GM12878 (cell line): ENCODE measurements around the gene HIVEP3. TPM values are rescaled to one million over a fixed set of nuclear protein-coding genes. Genes with fewer than 3 reads are reported as not detected.
A peak's percentile ranks its signal among the peaks of the same experiment; 100 is the strongest.

ENCODE experiments used
- ATAC-seq: fragments of 200-7000 bp; cut with Tn5 transposase; 3 replicates; pipeline ENCODE4 v1.9.1; 2020; ENCODE audit warnings: mild to moderate bottlenecking, moderate library complexity
- BruUV-seq: library from RNA; stranded (reverse); fragments of 400-500 nt; replicated peaks from 2 replicates; lab custom pipeline; 2021; lab: Mats Ljungman, UMichigan
- CTCF ChIA-PET: fragments of 300-600 bp; sonication (Branson Sonifier 250); formaldehyde crosslinking; extraction: SDS; loops from one replicate; lab custom pipeline; 2021; ENCODE audit warnings: inconsistent platforms; lab: Yijun Ruan, JAX
- POLR2A ChIA-PET: fragments of 350-600 bp; formaldehyde crosslinking; extraction: SDS; loops from one replicate; lab custom pipeline; 2021; ENCODE audit warnings: inconsistent platforms; lab: Charles Lee
- RAD21 ChIA-PET: fragments of 300-600 bp; sonication (Branson Sonifier 250); formaldehyde crosslinking; loops from one replicate; lab custom pipeline; 2023; ENCODE audit warnings: antibody characterized with exemption; ENCODE audit not compliant: unreplicated experiment; lab: Charles Lee
- SMC1A ChIA-PET: fragments of 300-600 bp; sonication (Branson Sonifier 250); formaldehyde crosslinking; loops from one replicate; lab custom pipeline; 2023; ENCODE audit not compliant: unreplicated experiment, uncharacterized antibody; lab: Charles Lee
- DNase-seq: peaks from one replicate; pipeline ENCODE4 v3.0.0-alpha.2; 2011; ENCODE audit warnings: low read depth, low spot score
- FAIRE-seq: peaks from 3 replicates; lab custom pipeline; 2011; peaks lifted over from hg19 to GRCh38; lab: Jason Lieb, UNC
- H2AFZ ChIP-seq: 2 replicates; pipeline ENCODE4 v1.6.0; 2011; ENCODE audit warnings: low read depth, low read length, control low read depth; ENCODE audit not compliant: control insufficient read depth
- H3K27ac ChIP-seq: 2 replicates; pipeline ENCODE4 v1.5.1; 2011; ENCODE audit warnings: control low read depth; ENCODE audit not compliant: control insufficient read depth, insufficient read depth
- H3K27me3 ChIP-seq, 2 experiments: replicated peaks in 1 of 2; 2 replicates each; pipeline versions ENCODE4 v1.6.0 to v1.6.1; 2011; ENCODE audit warnings: low read length in 1 of 2; ENCODE audit not compliant: control insufficient read depth in 2 of 2, insufficient read depth in 2 of 2
- H3K36me3 ChIP-seq, 2 experiments: 2 replicates each; pipeline ENCODE4 v1.5.1; 2011; ENCODE audit warnings: low read length in 1 of 2; ENCODE audit not compliant: control insufficient read depth in 2 of 2, insufficient read depth in 2 of 2
- H3K4me1 ChIP-seq: 2 replicates; pipeline ENCODE4 v1.6.1; 2011; ENCODE audit warnings: mild to moderate bottlenecking, low read length, moderate library complexity, mixed read lengths; ENCODE audit not compliant: control insufficient read depth, insufficient read depth
- H3K4me2 ChIP-seq: 2 replicates; pipeline ENCODE4 v1.6.0; 2011; ENCODE audit warnings: control low read depth; ENCODE audit not compliant: control insufficient read depth, insufficient read depth
- H3K4me3 ChIP-seq: fragments of 200-600 bp; sonication (generic); 2 replicates; pipeline ENCODE4 v1.5.1; 2016
- H3K79me2 ChIP-seq: 2 replicates; pipeline ENCODE4 v1.6.0; 2011; ENCODE audit warnings: low read length; ENCODE audit not compliant: control insufficient read depth, insufficient read depth
- H3K9ac ChIP-seq: 2 replicates; pipeline ENCODE4 v1.8.0; 2011; ENCODE audit warnings: low read length, control low read depth, mixed read lengths; ENCODE audit not compliant: control insufficient read depth, insufficient read depth
- H3K9me3 ChIP-seq: replicated peaks from 3 replicates; pipeline ENCODE4 v1.5.1; 2011; ENCODE audit warnings: mild to moderate bottlenecking, low read length; ENCODE audit not compliant: control insufficient read depth, insufficient read depth
- H4K20me1 ChIP-seq: 2 replicates; pipeline ENCODE4 v1.6.0; 2011; ENCODE audit not compliant: control insufficient read depth, insufficient read depth
- DPF2 ChIP-seq: fragments of 450-650 bp; IDR thresholded peaks from 2 replicates; pipeline ENCODE4 v1.6.1; 2017; ENCODE audit warnings: mild to moderate bottlenecking
- GATAD2B ChIP-seq: fragments of 450-650 bp; conservative IDR thresholded peaks from 2 replicates; pipeline ENCODE4 v1.6.1; 2017; ENCODE audit warnings: low read depth, mild to moderate bottlenecking, moderate library complexity
- IKZF1 ChIP-seq: fragments of 450-650 bp; conservative IDR thresholded peaks from 2 replicates; pipeline ENCODE4 v1.6.1; 2017; ENCODE audit warnings: antibody characterized with exemption, mild to moderate bottlenecking
- IKZF2 ChIP-seq, 2 experiments: fragments of 450-650 bp; IDR thresholded peaks; 2 replicates each; pipeline ENCODE4 v1.6.1; 2017; ENCODE audit warnings: mild to moderate bottlenecking in 2 of 2, moderate library complexity in 2 of 2
- MEF2B ChIP-seq: fragments of 450-650 bp; IDR thresholded peaks from 2 replicates; pipeline ENCODE4 v1.6.1; 2018; ENCODE audit warnings: mild to moderate bottlenecking, moderate library complexity; ENCODE audit not compliant: partially characterized antibody, poor library complexity, severe bottlenecking
- MYB ChIP-seq: fragments of 150-350 bp; IDR thresholded peaks from 2 replicates; pipeline ENCODE4 v1.6.1; 2014; ENCODE audit warnings: mild to moderate bottlenecking, low read depth, low read length, borderline replicate concordance
- NR2F1 ChIP-seq: fragments of 450-650 bp; conservative IDR thresholded peaks from 2 replicates; pipeline ENCODE4 v1.6.1; 2017; ENCODE audit warnings: mild to moderate bottlenecking
- NRF1 ChIP-seq: conservative IDR thresholded peaks from 2 replicates; pipeline ENCODE4 v1.6.1; 2011; ENCODE audit warnings: mild to moderate bottlenecking, low read depth, low read length, improper control_type of control experiment
- RAD51 ChIP-seq: fragments of 450-650 bp; IDR thresholded peaks from 2 replicates; pipeline ENCODE4 v1.6.1; 2016; ENCODE audit warnings: moderate library complexity, mild to moderate bottlenecking, inconsistent platforms
- ZBED1 ChIP-seq: IDR thresholded peaks from 2 replicates; pipeline ENCODE4 v1.6.1; 2016; ENCODE audit warnings: borderline replicate concordance
- ZNF384 ChIP-seq: IDR thresholded peaks from 2 replicates; pipeline ENCODE4 v1.6.1; 2012; ENCODE audit warnings: low read depth, mild to moderate bottlenecking, low read length, improper control_type of control experiment, borderline replicate concordance
- WGBS: methylation state at CpG from one replicate; pipeline ENCODE4 v1.1.6; 2016; ENCODE audit warnings: low lambda C conversion rate; ENCODE audit not compliant: insufficient replicate concordance, insufficient coverage; ENCODE audit errors: missing lambda C conversion rate; 5-methylcytosine and 5-hydroxymethylcytosine counted together
- in situ Hi-C: fragments of 300-500 bp; cut with MboI; formaldehyde crosslinking; loops from 9 replicates; pipeline ENCODE4 v1.14.3; 2018; ENCODE audit warnings: mixed read lengths
- intact Hi-C: fragments of 100-400 bp; cut with micrococcal nuclease; formaldehyde crosslinking; loops from one replicate; pipeline ENCODE4 v1.14.2; 2022; ENCODE audit not compliant: unreplicated experiment
- polyA plus RNA-seq, 11 experiments: library from polyadenylated mRNA; depleted of rRNA in 4 of 11; unstranded in 6 of 11; stranded (reverse) in 5 of 11; fragments of >200 nt; fragmentation: Nextera tagmentation in 4 of 11; fragmentation: Illumina TruSeq in 1 of 11; extraction: Ambion mirVana in 4 of 11; extraction: Trizol in 1 of 11; gene quantifications; 1 replicate in 1 of 11; 2 replicates in 10 of 11; pipeline versions ENCODE4 v1.2.1 to v1.2.3, GENCODE V29; 2011 to 2016; ENCODE audit warnings: inconsistent platforms in 2 of 11, missing spikeins in 2 of 11, low read depth in 1 of 11
- total RNA-seq, 4 experiments: library from RNA; depleted of rRNA in 3 of 4; stranded (reverse); fragments of >200 nt in 3 of 4; fragmentation: Illumina TruSeq in 1 of 4; extraction: Trizol in 1 of 4; gene quantifications; 2 replicates each; pipeline versions ENCODE4 v1.2.1 to v1.2.3, GENCODE V29; 2013 to 2021
- TF ChIP-seq, protein P1 (sequence below): fragments of 450-650 bp; IDR thresholded peaks from 2 replicates; pipeline ENCODE4 v1.6.1; 2017; ENCODE audit warnings: mild to moderate bottlenecking, moderate library complexity
- TF ChIP-seq, protein P2 (sequence below), 3 experiments: IDR thresholded peaks in 2 of 3; conservative IDR thresholded peaks in 1 of 3; 2 replicates each; pipeline ENCODE4 v1.5.1; 2011; ENCODE audit warnings: low read depth in 3 of 3, low read length in 3 of 3, mild to moderate bottlenecking in 3 of 3, control low read depth in 2 of 3, moderate library complexity in 2 of 3, inconsistent platforms in 1 of 3, mixed read lengths in 1 of 3; ENCODE audit not compliant: control insufficient read depth in 2 of 3, insufficient read depth in 1 of 3; ENCODE audit errors: extremely low read depth in 1 of 3
- TF ChIP-seq, protein P3 (sequence below): IDR thresholded peaks from 2 replicates; pipeline ENCODE4 v1.6.1; 2011; ENCODE audit warnings: low read depth, mild to moderate bottlenecking, low read length, moderate library complexity, borderline replicate concordance; ENCODE audit errors: extremely low read depth

Gene HIVEP3
- total and polyA plus RNA-seq, 10 of the 15 experiments (the other 5 are each of a cell fraction or from before 2014, with no cell fraction given): 1.8 to 13.6 (median 3.8) TPM

DNA sequence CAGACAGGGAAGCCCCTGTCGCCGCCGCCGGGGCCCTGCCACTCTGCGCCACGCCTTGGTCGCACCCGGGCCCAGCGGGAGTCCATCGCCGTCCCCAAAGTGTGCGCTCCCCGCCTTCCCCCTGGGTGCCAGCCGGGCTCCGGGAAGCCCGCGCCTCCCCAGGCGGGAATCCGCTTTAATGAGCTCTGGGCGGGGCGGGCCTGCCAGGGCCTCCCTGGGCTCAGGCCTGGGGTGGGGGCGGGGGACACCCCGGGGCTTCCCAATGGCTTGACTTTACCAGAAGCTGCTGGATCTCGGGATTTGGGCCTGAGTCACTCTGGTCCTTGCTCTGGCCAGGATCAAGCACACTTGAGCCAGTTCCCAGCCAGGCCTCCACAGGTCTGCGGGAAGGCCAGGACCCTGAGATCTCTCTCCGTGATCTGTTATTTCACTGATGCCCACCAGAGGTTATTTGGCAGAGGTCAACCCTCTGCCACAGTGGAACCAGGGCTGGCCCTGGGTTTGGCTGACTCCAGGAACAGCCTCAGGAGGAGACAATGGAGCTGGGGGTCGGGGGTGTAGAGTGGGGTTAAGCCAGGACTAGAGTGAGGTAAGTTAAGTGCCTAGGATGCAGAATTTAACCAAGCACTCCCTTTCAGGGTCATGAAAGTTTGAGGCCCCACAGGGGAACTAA, 255.8 kb downstream of the HIVEP3 start:
- Histone ChIP-seq H3K4me1 (peaks cover 30% of the 10 kb centered on the region), H3K27me3 (no peaks in the 10 kb centered on the region), H3K79me2 (peaks cover 9% of the 10 kb centered on the region), H3K9me3 (no peaks in the 10 kb centered on the region), H3K27ac (no peak overlapping the region), H3K9ac (peak overlapping the region; percentile 58; the same call in 1 of the 2 replicates), H3K4me2 (peak overlapping the region; percentile 70), H2AFZ (peak overlapping the region; percentile 45), H3K4me3 (peak overlapping the region; percentile 70; the same call in 1 of the 2 replicates), H4K20me1 (no peaks in the 10 kb centered on the region), H3K36me3 (0 out of 4 replicates have a peak, but pooled peaks cover 0 to 3% of the 10 kb centered on the region in 2 experiments)
- TSS peak; percentile 55 for BruUV-seq
- ATAC-seq (no peak; the same call in 1 of the 3 replicates), DNase-seq (no peak), FAIRE-seq (no peak)
- WGBS: 16% methylated on average over 27 of the region's 27 CpGs
- intact Hi-C loops (loop anchor here (5.0 kb wide), 1 partner anchor 144 kb away; no protein-coding TSS in a partner anchor), in situ Hi-C loops (no loop called here)
- RAD21 ChIA-PET: interaction anchor here (1.0 to 18.2 kb wide), 13 partner anchors 8 to 149 kb away, joined by 3 to 262 read pairs (median 6); no protein-coding TSS in a partner anchor
- SMC1A ChIA-PET: interaction anchor here (1.0 to 12.5 kb wide), 13 partner anchors 10 to 103 kb away, joined by 3 to 95 read pairs (median 7); no protein-coding TSS in a partner anchor
- POLR2A ChIA-PET: interaction anchor here (0.6 to 5.2 kb wide), 8 partner anchors 10 to 76 kb away, joined by 3 to 37 read pairs (median 5); no protein-coding TSS in a partner anchor
- CTCF ChIA-PET: interaction anchor here (0.7 to 1.4 kb wide), 2 partner anchors 10 to 80 kb away, joined by 3 to 7 read pairs; no protein-coding TSS in a partner anchor
- TF ChIP-seq MYB (no peak), IKZF2 (IDR thresholded peaks at IDR 0.05) (peak in 1 of 2 experiments; percentile 24; a peak in 1 of 4 replicates), NR2F1 (0 out of 2 replicates have a peak, but pooled peaks have one; percentile 3), RAD51 (no peak), IKZF1 (peak; percentile 72), NRF1 (no peak), GATAD2B (0 out of 2 replicates have a peak, but pooled peaks have one; percentile 56), ZBED1 (no peak), ZNF384 (no peak), DPF2 (peak; percentile 45; the same call in 1 of the 2 replicates), MEF2B (peak; percentile 43)
- TF ChIP-seq, protein P1, sequence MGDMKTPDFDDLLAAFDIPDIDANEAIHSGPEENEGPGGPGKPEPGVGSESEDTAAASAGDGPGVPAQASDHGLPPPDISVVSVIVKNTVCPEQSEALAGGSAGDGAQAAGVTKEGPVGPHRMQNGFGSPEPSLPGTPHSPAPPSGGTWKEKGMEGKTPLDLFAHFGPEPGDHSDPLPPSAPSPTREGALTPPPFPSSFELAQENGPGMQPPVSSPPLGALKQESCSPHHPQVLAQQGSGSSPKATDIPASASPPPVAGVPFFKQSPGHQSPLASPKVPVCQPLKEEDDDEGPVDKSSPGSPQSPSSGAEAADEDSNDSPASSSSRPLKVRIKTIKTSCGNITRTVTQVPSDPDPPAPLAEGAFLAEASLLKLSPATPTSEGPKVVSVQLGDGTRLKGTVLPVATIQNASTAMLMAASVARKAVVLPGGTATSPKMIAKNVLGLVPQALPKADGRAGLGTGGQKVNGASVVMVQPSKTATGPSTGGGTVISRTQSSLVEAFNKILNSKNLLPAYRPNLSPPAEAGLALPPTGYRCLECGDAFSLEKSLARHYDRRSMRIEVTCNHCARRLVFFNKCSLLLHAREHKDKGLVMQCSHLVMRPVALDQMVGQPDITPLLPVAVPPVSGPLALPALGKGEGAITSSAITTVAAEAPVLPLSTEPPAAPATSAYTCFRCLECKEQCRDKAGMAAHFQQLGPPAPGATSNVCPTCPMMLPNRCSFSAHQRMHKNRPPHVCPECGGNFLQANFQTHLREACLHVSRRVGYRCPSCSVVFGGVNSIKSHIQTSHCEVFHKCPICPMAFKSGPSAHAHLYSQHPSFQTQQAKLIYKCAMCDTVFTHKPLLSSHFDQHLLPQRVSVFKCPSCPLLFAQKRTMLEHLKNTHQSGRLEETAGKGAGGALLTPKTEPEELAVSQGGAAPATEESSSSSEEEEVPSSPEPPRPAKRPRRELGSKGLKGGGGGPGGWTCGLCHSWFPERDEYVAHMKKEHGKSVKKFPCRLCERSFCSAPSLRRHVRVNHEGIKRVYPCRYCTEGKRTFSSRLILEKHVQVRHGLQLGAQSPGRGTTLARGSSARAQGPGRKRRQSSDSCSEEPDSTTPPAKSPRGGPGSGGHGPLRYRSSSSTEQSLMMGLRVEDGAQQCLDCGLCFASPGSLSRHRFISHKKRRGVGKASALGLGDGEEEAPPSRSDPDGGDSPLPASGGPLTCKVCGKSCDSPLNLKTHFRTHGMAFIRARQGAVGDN: no peak; the same call in 1 of the 2 replicates
- TF ChIP-seq, protein P2, sequence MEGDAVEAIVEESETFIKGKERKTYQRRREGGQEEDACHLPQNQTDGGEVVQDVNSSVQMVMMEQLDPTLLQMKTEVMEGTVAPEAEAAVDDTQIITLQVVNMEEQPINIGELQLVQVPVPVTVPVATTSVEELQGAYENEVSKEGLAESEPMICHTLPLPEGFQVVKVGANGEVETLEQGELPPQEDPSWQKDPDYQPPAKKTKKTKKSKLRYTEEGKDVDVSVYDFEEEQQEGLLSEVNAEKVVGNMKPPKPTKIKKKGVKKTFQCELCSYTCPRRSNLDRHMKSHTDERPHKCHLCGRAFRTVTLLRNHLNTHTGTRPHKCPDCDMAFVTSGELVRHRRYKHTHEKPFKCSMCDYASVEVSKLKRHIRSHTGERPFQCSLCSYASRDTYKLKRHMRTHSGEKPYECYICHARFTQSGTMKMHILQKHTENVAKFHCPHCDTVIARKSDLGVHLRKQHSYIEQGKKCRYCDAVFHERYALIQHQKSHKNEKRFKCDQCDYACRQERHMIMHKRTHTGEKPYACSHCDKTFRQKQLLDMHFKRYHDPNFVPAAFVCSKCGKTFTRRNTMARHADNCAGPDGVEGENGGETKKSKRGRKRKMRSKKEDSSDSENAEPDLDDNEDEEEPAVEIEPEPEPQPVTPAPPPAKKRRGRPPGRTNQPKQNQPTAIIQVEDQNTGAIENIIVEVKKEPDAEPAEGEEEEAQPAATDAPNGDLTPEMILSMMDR (IDR thresholded peaks at IDR 0.05 in 2 of 3, conservative IDR thresholded peaks at IDR 0.05 in 1 of 3; ENCODE audit: control insufficient read depth in 2 of 3, extremely low read depth in 1 of 3, insufficient read depth in 1 of 3, low read depth in 3 of 3, low read length in 3 of 3): 0 out of 6 replicates have a peak, but pooled peaks of 1 of the 3 experiments have one; percentile 3
- TF ChIP-seq, protein P3, sequence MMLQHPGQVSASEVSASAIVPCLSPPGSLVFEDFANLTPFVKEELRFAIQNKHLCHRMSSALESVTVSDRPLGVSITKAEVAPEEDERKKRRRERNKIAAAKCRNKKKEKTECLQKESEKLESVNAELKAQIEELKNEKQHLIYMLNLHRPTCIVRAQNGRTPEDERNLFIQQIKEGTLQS: no peak
